ENCODE results near the gene PLRG1. TPM values are rescaled to one million over a fixed set of nuclear protein-coding genes. Genes with fewer than 3 reads are reported as not detected.

PLRG1 gene
- polyA plus RNA-seq, 4 donors = 99.5 to 124 (median 113) TPM

DNA sequence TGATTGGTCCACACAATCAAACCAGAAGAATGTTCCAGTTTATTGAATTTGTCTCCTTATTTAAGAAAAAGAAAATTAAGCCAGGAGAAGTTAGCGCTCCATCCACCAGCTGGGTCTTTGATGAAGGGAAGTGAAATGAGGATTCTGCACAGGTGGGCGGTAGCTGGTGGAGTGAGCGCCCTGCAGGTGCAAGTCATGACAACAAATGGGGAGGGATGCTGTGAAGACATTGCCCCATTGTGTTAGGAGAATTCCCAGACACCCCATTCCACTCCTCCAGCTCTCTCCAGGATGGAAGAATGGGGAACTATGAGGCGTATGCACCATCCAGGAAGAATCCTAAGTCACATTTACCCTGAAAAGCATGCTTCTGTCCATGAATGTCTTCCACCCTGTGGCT is 22.9 kb downstream of the PLRG1 start:
- no peak for DNase-seq (ENCODE audit: low read depth in 4 of 4, low spot score in 2 of 4)

DNA sequence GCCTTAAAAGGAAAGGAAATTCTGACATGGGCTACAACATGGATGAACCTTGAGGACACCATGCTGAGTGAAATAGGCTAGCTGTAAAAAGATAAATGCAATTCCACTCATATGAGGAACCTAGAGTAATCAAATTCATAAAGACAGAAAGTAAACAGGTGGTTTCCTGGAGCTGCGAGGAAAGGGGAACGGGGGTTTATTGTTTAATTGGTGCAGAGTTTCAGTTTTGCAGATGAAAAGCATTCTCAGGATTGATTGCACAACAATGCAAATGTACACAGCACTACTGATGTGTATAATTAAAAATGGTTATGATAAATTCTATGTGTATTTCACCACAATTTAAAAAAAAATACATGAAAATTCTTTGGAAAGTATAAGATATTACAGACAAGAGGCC is 24.0 kb downstream of the PLRG1 start:
- DNase-seq (ENCODE audit: low read depth in 4 of 4, low spot score in 2 of 4) = no peak

DNA sequence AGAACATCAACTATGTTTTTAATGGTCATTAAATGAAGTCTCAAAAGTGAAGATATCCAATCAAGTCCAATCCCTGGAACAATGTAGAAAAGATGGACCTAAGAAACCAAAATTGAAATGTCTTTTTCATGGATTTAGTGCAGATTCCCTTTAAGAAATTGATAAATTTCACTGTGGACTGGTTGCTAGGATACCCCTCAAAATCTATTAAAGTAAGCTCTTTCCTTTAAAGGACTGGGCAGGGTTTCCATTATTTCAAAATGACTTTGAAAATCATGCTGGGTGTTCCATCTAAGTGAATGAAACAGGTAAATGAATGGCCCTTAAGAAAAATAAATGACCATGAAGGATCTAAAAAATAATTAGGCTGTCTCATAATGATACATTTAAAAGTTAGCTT is 28.6 kb downstream of the PLRG1 start:
- DNase-seq (ENCODE audit: low read depth in 4 of 4, low spot score in 2 of 4) = no peak

DNA sequence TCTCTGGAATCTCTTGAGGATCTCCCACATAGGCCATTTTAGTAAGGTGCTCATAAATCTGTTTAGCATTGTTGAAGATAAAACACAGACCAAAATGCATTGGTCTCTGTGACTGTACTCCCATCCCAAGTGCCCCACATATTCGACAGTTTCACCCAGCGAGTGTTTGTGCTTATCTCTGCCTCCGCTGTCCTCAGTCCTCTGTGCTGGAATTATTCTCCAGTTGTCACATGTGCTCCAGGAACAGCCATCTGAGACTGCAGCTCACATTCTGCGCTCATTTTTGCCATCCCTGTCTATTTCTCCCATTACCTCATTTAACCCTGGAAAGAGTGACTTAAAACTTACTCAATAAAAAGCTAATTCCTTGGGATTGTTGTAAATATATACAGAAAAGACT is 31.0 kb downstream of the PLRG1 start:
- DNase-seq (ENCODE audit: low read depth in 4 of 4, low spot score in 2 of 4) = no peak

DNA sequence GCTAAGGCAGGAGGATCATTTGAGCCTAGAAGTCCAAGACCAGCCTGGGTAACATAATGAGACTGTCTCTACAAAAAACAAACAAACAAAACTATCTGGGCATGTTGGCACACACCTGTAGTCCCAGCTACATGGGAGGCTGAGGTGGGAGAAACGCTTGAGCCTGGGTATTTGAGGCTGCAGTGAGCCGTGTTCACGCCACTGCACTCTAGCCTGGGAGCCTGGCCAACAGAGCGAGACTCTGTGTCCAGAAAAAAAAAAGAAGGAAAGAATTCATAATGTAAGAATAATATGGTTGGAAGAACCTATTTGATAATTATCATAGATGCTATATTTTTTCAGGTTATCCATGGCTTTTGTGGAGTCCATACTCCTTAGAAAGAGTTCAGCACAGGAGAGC is 32.6 kb downstream of the PLRG1 start:
- no peak for DNase-seq (ENCODE audit: low read depth in 4 of 4, low spot score in 2 of 4)

DNA sequence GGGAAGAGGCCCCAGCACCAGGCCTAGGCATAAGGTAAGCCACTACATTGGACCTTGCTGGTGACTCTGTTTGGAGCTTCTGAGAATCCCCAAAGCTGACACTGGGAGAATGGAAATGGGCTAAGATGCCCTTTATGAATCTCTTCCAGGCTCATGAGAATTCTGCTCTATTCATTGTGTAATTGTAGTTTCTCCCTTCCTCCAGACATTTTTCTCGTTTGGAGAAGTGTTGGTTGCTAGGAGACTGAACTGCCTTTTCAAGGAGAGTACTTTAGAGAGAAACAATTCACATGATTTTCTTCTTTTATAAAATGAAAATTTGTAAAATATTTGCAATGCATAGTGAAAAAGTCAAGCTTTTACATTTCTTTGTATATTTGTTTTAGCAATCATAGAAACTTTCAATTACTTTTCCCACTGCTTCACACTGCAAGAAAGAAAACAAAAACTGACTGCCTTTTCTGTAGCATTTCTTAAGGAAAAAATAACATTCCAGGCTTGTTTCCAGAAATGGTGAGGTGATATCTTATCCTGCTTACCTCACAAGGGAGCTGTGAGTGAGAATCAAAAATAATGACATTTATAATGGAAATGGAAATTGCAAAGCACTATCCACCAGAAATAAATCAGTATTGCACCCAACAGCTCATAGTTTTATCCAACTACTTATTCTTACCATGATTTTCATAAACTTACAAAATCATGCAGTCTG is 33.7 kb downstream of the PLRG1 start:
- DNase-seq (ENCODE audit: low read depth in 4 of 4, low spot score in 2 of 4) = no peak

DNA sequence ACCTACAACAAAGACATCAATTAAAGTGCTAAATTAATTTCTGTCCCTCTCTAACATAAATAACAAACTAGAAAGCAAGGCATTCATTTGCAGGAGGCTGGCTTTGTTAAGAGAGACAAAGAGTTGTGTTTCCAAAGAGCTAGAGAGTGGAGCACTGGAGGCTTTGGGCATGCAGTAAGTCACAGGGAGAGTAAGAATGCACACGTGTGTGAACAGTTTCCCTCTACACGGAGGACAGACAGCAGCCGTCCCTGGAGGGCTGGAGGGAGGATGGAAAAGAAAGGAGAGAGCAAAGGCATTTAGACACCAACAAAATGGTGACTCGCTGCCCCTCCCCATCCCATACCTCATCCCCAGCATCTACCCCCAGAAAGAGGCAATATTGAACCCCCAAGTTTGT is 38.2 kb downstream of the PLRG1 start:
- no peak for DNase-seq (ENCODE audit: low read depth in 4 of 4, low spot score in 2 of 4)

DNA sequence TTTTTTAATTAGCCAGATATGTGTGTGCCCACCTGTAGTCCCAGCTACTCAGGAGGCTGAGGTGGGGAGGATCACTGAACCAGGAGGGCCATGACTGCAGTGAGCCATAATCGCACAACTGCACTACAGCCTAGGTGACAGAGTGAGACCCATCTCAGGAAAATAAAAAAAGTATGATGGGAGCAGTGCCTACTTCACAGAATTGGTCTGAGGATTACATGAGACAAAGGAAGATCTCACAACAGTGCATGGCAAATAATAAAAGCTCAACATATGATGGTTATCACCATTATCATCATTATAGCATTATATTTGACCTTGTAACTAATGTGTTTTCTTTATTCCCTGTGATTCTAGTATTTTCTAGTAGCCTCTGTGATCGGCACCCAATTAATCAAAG is 38.7 kb downstream of the PLRG1 start:
- DNase-seq (ENCODE audit: low read depth in 4 of 4, low spot score in 2 of 4) = no peak

DNA sequence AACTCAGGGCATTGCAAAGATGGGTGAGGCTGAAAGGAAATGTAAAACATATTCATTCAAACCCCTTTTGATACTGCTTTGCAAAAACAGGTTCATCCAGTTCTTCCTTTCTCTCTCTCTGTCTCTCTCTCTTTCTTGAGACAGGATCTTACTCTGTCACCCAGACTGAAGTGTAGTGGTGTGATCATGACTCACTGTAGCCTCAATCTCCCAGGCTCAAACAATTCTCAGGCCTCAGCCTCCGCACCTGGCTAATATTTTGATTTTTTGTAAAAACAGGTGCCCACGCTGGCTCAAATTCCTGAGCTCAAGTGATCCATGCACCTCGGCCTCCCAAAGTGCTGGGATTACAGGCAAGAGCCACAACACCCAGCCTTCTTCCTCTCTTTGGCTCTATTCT is 43.0 kb downstream of the PLRG1 start:
- DNase-seq (ENCODE audit: low read depth in 4 of 4, low spot score in 2 of 4) = no peak

DNA sequence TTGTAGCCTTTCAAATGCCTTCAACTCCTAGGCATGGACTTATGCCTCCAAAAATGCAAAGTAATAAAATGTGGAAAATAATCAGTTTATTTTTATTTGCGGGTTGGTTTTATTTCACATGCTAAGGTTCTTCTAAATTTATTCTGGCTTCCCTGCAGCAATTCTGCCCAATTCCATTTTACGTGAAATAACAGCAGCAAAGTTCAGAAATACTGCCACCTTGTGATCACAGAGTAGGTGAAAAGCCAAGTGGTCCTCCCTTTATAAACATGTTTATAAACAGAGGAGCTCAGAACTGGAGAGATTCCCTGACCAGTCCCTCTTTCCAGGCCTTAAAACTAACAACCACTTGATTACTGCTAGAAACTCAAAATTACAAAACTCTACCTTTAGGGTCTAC is 43.9 kb downstream of the PLRG1 start:
- DNase-seq (ENCODE audit: low read depth in 4 of 4, low spot score in 2 of 4) = peak in 1 of 4 donors; percentile 60

DNA sequence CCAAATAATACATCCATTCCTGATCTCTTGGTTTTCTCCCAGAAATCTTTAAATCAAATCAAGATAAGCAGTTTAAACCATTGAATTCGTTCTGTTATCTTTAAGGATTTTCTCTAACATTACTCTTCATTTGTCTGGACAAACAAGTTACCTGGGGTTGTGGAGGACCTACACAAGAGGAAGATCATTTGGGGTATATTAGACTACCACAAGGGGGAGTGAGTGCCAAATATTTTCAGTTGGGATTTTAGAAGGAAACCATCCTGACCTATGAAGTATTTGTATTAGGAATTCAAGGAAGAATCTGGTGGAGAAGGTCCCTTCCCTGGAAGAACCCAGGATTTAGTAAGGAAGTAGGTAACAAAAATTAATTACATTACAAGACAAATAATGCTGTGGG is 46.6 kb downstream of the PLRG1 start:
- DNase-seq (ENCODE audit: low read depth in 4 of 4, low spot score in 2 of 4) = no peak

DNA sequence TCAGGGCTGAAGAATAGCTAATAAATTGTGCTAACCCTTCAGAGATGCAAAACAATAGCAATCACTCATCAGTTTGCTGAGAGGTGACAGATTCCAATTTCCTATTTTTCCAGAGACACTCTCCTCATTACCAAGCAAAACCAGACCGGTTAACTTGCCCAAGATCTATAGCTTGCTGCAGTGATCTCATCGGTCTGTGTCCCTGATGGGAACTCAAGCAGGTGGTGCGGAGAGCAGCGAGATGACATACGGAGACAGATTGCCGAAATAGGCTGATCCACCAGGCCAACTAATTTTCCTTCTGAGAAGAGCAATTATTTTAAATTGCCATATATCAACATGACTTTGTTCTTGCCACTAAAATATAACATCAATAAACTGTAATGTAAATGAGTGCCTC is 48.1 kb downstream of the PLRG1 start:
- no peak for DNase-seq (ENCODE audit: low read depth in 4 of 4, low spot score in 2 of 4)

DNA sequence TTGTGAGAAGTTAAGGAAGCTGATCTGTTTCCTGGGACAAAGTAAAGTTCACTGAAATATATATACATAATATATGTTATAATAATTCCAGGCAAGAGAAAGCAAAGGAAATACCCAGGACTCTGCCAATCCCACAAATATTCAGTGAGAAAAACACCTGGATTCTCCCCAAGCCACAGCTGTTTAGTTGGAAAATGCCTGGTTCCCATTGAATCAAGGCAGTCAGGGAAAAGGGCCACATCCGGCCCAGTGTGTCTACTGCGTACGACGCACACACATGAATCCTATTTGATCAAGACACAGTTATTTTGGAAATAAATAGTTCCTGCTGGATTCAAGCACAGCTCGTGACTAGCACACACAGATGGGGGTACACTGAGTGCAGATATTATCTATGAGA is 52.3 kb downstream of the PLRG1 start:
- DNase-seq (ENCODE audit: low read depth in 4 of 4, low spot score in 2 of 4) = no peak

DNA sequence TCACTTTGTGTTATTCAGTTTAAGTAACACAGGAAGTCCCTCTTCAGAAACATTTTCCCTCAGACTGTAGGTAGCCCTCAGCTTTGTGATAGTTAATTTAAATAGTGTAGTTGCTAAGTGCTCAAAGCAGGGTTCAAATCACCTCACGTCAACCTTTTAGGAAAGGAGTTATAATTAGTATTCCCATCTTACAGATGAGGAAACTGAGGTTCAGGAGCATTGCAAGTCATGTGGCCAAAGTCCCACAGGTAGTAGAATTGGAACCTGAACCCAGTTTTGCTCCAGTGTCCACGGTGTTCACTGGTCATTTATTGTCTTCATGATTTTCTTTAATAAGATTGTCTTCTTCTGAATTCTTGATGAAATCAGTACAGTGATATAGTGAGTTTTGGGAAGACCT is 54.3 kb downstream of the PLRG1 start:
- no peak for DNase-seq (ENCODE audit: low read depth in 4 of 4, low spot score in 2 of 4)

DNA sequence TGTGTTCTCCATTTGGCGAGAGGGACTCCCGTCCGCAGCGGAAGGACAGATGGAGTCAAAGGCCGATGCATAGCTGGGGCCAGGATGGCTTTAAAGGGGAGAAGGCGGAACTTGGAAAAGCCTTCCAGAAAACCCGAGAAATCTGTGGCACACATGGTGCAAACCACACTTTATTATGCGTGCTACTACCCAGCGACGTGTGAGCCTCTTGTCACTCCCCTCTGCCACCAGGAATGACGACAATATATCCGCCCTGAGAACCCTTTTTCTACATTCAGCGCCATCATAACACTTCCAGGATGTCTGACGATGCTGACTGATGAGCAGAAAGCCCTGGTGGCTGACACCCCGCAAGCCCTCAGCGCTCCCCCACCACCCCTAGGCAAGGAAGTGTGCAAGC is 57.9 kb downstream of the PLRG1 start:
- DNase-seq (ENCODE audit: low read depth in 4 of 4, low spot score in 2 of 4) = no peak

DNA sequence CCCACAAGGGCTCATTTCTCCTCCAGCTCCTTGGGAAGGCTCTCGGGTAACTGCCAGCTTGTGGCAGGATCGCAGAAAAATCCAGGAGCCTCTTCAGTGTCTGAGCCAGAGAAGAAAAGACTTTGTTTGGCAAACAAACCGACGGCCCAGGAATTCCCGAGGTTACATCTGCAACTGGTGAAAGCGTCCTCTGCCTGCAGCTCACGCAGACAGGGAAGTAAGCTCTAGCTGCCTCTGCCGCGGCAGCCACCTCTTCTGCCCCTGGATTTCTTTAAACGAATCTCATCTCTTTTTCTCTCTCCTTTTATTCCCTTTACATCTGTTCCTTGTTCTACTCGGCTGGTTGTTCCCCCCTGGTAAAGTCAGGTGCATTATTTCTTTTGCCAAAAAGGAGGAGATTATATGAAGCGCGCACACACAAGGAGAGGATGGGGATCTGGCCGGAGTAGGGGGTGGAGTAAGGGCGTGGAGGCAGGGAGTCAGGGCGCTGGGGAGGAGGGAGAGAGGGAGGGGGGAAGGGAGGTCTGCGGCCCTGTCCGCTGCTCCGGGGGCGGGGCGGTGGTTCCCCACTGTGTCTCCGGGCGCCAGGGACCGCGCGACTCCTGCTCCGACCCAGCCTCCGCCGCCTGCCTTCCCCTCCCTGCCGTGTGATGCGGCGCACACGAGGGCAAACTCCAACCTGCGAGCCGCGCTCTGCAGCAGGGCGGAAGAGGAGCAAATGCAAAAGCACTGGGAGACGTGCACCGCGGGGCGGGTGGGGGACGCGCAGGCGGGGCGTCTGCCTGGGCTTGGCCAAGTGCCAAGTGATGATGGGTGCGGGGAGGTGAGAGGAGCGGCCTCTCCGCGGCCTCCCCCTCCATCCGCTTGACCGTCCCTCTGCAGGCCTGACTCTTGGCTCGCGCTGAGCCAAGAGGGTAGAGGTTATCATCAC is 58.6 kb downstream of the PLRG1 start, which contains the start of gene DCHS2:
Gene DCHS2 (minus strand): TSS at position 459 of the 931 bp plus-strand sequence. CDS start 444 bp downstream, at position 15.
- DNase-seq (ENCODE audit: low read depth in 4 of 4, low spot score in 2 of 4) = peak in 2 of 4 donors; percentile 32 to 69

DNA sequence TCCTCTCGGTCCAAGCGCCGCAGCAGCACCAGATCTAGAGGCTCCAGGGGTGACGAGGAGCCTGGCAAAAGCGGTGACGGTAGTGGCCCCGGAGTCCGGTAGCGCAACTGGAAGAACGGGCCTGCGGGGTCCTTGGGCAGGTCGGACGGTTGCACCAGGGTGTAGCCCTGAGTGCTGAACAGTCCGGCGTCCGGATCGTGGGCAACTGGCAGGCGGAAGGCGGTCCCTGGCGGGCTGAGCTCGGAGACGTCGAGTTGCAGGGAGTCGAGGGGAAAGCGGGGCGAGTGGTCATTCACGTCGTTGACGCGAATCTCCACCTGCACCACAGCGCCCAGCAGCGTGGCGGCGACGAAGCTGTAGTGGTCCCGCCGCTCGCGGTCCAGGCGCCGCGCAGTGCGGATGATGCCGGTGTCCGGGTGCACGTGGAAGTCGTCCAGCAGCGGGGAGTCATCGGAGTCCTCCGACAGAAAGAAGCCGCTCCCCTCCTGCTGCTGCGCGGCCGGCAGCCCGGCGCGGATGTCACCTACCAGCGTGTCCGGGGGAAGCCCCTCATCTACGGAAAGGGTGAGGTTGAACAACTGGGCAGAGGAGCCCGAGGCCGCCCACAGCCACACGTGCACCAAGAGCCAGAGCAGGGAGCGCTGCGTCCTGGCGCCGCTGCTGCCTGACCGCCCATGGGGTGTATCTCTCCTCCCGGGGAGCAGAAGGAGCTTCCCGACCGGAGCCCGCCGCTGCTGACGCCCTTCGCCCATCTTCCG is 59.4 kb downstream of the PLRG1 start:
- DNase-seq (ENCODE audit: low read depth in 4 of 4, low spot score in 2 of 4) = no peak

DNA sequence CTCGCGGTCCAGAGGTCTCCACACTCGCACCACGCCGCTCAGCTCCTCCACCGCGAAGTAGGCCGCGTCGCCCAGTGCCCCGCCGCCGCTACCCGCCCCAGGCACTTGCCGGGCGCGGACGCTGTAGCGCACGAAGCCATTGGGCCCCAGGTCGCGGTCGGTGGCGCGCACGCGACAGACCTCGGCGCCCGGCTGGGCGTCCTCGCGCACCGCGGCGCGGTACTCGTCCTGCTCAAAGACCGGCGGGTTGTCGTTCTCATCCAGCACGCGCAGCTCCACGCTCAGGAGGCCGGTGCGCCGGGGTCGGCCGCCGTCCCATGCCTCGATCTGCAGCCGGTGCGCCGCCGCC is 60.0 kb downstream of the PLRG1 start:
- DNase-seq (ENCODE audit: low read depth in 4 of 4, low spot score in 2 of 4) = no peak

DNA sequence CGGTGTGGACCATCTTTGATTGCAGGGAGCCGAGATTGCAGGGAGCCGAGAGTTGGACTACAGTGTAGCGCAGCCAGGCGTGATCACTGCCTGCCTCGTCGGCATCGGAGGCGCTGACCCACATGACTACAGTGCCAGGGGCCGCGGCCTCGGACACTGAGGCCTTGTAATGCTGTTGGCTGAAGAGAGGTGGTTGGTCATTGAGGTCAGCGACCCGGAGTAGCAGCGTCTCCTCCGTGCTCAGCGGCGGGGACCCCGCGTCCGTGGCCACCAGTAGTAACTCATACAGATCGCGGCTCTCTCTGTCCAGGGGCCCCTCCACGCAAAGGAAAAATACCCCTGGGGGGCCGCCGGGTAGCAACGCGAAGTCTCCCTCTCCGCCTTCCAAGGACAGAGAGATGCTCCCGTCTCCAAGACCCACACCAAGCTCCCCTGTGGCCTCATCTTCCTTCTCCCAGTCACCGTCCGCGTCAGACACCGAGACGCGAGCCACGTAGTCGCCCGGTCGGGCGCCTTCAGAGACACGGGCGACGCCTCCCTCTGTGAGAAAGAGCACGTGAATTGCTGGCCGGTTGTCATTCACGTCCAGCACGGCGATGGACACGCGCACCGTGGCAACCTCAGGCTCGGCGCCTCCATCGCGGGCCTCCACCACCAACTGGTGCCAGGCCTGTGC is 60.5 kb downstream of the PLRG1 start:
- no peak for DNase-seq (ENCODE audit: low read depth in 4 of 4, low spot score in 2 of 4)

DNA sequence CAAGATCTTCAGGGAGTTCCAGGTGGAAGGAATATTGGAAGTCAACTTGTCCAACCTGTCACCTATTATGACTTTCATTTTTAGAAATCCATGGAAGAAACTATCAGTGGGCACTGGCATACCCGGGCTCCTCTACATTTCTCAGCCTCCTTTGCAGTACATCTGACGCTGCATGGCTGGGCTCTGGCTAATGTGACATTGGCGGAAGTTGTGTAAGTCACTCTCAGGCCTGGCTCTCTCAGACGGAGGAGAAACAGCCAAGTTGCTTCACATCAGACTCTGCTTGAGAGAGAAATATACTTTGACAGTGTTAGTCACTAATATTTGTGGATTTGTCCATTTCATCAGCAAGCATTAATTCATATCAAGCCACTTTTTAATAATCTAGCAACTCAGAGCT is 63.1 kb downstream of the PLRG1 start:
- no peak for DNase-seq (ENCODE audit: low read depth in 4 of 4, low spot score in 2 of 4)
